H4 (cell line): Measurements from ENCODE around the gene TDRD9. TPM values are rescaled to one million over a fixed set of nuclear protein-coding genes. Genes with fewer than 3 reads are reported as not detected.
"Not testable (repeated sequence)": the region's sequence is repeated elsewhere in the genome, so short reads cannot be mapped to it uniquely, and the experiment has no call there.

Experiments used
- DNase-seq: peaks from one replicate; pipeline ENCODE4 v3.0.0-alpha.2; 2015; ENCODE audit warnings: low spot score
- total RNA-seq: library from RNA; depleted of rRNA; stranded (reverse); fragments of >200 nt; shearing (Covaris generic); gene quantifications from 2 replicates; pipeline ENCODE4 v1.2.3, GENCODE V29; 2014; rRNA removed

The TDRD9 gene, protein sequence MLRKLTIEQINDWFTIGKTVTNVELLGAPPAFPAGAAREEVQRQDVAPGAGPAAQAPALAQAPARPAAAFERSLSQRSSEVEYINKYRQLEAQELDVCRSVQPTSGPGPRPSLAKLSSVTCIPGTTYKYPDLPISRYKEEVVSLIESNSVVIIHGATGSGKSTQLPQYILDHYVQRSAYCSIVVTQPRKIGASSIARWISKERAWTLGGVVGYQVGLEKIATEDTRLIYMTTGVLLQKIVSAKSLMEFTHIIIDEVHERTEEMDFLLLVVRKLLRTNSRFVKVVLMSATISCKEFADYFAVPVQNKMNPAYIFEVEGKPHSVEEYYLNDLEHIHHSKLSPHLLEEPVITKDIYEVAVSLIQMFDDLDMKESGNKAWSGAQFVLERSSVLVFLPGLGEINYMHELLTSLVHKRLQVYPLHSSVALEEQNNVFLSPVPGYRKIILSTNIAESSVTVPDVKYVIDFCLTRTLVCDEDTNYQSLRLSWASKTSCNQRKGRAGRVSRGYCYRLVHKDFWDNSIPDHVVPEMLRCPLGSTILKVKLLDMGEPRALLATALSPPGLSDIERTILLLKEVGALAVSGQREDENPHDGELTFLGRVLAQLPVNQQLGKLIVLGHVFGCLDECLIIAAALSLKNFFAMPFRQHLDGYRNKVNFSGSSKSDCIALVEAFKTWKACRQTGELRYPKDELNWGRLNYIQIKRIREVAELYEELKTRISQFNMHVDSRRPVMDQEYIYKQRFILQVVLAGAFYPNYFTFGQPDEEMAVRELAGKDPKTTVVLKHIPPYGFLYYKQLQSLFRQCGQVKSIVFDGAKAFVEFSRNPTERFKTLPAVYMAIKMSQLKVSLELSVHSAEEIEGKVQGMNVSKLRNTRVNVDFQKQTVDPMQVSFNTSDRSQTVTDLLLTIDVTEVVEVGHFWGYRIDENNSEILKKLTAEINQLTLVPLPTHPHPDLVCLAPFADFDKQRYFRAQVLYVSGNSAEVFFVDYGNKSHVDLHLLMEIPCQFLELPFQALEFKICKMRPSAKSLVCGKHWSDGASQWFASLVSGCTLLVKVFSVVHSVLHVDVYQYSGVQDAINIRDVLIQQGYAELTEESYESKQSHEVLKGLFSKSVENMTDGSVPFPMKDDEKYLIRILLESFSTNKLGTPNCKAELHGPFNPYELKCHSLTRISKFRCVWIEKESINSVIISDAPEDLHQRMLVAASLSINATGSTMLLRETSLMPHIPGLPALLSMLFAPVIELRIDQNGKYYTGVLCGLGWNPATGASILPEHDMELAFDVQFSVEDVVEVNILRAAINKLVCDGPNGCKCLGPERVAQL (N-terminal part only)
- total RNA-seq: not detected in 2 replicates

DNA sequence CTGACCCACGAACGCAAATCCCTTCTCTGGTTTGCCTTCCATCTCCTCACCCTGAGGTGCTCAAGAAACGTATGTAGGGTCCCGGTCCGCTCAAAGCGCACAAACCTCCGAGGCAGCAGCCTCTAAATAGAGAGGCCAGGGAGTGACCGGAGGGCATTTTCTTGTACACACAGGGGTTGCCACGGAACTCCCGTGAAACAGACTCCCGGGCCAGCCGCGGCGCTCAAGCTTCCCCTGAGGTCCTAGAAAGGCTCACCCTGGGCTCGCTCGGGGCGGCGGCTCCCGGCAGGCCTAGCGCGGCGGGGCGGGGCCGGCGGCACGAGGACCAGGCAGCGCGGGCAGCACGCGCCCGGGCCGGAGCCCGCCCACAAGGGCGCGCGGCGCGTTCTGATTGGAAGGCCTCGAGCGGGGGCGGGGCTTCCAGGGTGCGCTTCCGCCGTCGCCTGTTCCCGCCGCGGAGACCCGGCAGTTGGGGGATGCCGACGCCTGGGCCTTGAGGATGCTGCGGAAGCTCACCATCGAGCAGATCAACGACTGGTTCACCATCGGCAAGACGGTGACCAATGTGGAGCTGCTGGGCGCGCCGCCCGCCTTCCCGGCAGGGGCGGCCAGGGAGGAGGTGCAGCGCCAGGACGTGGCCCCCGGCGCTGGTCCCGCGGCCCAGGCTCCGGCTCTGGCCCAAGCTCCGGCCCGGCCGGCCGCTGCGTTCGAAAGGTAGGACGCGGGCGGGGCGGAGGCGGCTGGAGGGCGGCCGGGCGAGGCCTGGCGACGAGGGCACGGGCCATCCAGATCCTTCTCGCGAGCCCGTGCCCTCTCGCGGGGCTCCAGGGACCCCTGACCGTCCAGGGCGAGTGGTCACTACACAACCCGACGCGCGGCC lies at the start of gene TDRD9:
Gene TDRD9, plus strand, starts transcription at position 446 of the 880 bp plus-strand sequence. Its CDS starts 54 bp downstream, at position 500.
- DNase-seq: no peak

DNA sequence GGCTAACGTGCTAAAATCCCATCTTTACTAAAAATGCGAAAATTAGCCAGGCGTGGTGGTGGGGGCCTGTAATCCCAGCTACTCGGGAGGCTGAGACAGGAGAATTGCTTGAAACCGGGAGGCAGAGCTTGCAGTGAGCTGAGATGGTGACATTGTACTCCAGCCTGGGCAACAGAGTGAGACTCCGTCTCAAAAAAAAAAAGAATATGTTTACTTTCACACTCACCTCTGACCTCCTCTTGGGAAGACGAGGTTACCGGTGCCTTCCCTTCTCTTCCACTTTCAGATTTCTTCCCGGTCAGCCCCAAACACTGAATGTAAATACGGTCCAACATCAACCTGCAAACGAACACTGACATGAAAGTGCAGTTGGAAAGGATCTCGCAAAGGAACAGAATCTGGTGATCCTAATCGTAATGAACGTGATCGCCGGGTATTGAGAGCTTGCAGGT lies 49.1 kb upstream of the TDRD9 start:
- no peak for DNase-seq

DNA sequence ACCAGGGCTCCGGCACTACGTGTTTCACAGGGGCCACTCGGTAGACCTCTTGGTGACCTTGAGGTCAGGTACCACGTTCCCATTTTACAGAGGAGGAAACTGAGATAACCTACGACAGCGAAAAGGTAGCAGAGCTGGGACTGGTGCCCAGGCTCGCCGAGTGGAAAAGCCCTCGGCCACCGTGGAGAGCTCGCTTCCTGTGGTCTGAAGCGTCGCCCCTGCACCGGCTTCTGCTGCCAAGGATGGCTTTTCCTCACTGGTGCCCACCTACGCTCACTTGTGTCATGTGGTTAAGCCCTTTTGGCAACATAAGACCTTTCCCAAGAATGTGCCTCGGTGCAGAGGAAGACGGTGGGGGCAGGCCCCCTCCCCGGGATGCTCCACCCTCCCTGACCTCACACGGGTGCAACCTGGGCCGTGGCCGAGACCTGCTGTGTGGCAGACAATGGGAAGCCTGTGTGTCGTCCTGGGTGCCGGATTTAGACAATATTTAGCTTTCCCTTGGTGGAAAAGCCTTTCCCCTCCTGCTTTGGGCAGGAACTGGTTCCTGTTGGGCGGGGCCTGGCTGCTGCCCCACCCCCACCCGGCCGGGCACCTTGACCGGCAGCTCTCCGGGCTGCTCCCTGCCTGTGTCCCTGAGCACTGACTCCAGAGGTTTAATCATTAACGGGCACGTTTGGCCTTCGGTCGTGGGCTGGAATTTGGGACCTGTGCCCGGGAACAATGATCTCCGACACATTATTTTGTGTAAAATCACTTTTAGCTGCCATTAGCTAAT lies 48.5 kb upstream of the TDRD9 start:
- peak; percentile 25 for DNase-seq

DNA sequence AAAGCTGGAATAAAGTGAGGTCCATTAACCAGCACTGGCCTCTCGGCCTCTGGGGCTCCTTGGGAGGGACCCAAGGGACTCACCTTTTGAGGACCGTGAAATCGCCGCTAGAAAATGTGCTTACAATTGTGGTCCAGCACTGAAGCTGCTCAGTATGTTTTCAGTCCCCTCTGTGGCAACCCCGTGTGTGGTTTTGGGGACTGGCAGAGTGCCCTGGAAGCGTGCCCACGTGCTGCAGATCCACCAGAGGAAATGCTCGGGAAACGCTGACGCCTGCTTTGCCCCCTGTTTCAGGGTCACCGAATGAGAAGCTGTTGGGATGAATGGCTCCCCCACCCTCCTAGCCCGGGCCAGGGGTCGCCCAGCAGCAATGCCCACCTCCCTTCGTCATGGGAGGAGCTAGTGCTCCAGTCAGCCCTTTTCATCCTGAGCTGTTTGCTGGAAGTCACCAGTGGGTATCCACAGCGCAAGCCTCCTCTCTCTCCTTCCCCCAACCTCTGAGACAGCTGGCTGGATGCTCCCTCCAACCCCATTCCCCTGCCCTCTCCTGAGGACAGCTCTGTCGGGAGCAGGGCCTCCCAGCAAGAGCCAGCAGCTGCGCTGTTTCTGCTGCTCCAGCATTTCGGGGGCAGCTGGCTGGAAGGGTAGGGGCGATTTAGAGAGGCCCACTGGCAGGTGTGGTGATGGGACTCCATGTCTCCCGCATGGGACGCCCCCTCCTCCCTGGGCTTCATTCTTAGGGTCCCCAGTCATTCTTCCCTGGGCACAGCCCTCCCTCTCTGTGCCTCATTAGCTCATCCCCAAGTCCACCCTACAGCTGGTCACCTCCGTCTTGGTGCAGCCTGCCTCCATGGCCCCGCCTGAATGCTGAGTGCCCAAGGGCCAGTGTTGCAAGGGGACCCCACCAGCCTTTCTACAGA lies 47.6 kb upstream of the TDRD9 start:
- DNase-seq: peak; percentile 85

DNA sequence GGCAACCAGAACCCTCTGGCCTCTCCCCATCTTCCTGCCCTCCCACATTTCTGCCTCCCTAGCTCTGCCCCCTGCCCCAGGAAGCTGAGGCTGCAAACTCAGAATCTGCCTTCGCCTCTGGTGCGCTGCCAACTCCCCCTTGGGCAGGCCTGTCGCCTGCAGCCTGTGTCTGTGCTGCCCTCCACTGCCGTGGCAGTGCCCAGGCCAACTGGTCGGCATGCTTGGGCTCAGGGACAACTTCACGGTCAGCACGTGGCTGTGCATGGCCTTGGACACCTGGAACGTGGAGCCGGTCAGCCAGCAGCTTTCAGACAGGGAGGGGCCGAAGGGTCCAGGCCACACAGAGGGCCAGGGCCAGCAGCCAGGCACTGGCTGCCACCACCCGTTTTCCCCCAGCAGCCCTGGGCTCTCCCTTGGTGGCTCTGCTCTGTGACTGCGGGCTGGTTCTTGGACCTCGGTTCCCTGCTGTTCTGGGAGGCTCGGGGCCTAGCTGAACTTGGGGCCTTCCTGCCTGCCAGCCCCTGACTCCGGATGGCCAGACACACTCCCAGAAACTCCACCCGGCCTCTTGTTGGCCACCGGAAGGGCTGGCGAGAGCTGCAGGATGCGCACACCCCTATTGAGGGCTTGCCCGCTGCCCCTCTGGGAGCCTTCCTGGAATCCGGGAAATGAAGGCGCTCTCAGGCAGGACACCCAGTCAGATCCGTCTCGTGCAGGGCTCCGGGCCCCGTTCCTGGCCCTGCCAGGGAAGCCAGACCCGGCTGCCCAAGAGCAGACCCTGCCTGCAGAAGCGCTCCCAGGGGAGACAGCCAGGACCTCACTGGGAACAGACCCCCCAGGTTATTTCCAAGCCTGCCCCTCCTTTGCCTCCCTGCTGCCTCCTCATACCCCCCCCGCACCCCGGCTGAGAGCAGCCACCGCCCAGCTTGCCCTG lies 46.7 kb upstream of the TDRD9 start:
- DNase-seq: no peak

DNA sequence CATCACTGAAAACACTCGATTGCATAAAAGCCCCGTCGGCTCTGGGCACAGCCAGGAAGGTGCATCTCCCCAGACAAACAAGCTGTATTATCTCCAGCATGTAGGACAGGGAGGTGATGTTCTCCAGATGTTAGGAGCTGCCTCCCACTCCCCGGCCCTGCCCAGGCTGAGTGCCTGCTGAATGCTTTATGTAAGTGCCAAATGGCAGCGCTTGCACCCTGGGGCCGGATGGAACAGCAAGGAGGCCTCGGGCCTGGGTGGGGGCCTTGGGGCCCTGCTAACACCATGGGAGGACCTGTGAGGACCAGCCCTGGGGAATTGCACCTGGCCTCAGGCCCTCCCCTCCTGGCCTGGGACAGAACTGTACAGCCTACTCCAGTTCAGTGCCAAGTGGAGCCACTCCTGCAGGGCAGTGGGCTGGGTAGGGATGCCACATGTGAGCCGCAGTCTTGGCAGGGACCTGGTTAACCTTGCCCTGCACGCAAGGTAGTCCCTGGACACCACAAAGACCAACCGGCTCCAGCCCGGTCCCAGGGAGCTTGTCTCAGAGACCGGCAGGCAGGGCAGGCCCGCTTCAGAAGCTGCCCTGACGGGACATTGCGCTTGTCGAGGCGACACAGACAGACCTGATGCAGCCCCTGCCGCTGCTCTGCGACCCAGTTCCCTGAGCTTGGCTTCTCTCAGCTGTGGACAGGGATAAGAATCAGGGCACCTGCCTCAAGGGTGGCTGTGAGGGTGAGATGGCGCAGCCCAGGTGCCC lies 45.6 kb upstream of the TDRD9 start:
- no peak for DNase-seq

DNA sequence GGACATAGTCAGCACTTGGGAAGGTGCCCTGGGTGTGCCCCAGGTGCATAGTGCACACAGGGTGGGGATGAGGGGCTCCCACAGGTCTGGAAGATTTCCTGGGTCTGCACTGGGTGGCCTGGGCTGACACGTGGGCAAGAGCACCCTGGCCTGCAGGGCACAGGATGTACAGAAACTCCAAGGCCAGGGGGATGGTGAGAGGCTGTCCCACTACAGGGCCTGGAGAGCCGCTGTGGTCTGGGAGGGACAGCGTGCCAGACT lies 45.1 kb upstream of the TDRD9 start:
- no peak for DNase-seq

DNA sequence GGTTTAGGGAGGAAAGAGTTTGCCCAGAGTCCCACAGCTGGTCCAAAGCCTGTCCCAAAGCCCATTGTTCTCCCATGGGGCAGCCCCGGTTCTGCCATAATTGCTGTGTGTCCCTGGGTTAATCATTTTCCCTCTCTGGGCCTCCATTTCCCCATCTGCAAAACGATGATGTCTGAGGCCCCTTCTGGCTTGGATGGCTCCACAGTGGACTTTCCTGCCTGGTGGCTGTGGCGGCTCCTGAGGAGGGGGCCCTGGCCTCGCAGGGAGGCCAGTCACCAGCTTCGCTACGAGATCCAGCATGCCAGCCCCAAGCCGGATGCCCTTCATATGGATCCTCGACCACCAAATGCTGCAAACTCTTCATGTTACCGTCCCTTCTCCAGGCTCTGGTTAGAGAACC lies 43.4 kb upstream of the TDRD9 start:
- no peak for DNase-seq

DNA sequence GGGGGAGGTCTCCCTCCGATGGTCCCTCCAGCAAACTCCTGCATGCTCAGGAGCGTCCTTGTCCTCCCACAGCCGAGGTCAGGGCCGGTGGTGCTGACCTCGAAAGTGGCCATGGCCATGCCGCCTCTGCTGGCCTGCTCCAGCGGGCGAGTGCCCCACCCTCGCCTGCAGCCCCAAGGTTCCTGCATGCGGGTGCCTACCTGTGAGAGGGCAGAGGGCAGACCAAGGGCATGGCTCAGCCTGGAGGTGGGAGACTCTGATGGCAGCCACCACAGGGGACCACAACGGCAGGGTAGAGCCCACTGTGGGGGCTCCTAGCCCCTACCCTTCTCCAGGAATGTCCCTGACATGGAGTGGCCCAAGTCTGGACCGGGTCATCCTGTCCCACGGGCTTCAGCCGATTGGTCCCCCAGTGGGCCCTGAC lies 42.7 kb upstream of the TDRD9 start:
- no peak for DNase-seq

DNA sequence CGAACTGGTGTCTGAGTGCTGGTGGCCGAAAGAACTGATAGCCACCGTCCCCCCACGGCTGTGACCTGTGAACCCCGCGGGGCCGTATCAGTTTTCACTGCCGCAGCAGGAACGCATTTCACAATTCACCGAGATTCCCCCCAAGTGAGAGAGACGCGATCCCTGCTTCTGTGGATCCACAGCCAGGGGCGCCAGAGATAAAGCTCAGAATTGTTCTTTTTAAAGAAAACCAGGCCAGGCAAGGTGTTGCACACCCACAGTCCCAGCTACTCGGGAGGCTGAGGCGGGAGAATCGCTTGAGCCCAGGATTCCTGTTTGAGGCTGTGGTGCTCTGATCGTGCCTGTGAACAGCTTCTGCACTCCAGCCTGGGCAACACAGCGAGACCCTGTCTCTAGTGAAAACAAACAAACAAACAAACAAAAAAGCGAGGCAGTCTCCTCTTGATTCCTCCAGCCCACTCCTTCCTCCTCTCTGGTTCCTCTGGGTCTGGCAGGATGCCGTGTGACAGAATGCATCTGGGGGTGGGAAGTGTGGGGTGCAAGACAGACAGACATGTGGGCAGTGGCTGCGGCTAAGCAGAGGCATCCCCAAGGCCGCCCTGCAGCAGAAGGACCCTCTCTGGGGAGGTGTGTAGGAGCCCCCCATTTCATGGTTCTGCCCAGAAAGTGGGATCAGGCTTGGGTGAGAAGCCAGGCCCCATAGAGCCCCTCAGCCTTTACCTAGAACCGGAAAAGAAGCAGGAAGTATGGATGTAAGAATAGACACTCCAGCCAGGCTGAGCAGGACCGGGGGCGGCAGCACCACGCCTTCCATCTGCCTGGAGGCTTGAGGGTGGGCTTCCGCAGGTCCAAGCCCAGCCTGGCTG lies 41.7 kb upstream of the TDRD9 start:
- no peak for DNase-seq

DNA sequence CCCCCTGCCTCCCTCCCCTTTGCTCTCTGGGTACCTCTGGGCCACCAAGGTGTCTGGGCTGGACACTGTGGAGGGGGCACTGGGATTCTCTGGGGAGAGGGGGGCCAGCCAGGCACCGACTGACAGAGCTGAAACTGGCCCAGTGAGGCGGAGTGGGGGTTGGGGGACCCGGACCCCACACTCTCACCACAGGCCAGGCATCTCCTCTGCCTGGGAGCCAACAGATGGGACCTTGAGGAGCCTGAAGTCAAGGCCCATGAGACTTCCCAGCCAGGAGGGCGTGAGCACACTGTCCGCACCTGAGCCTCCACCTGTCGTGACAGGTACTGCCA lies 41.1 kb upstream of the TDRD9 start:
- no peak for DNase-seq

DNA sequence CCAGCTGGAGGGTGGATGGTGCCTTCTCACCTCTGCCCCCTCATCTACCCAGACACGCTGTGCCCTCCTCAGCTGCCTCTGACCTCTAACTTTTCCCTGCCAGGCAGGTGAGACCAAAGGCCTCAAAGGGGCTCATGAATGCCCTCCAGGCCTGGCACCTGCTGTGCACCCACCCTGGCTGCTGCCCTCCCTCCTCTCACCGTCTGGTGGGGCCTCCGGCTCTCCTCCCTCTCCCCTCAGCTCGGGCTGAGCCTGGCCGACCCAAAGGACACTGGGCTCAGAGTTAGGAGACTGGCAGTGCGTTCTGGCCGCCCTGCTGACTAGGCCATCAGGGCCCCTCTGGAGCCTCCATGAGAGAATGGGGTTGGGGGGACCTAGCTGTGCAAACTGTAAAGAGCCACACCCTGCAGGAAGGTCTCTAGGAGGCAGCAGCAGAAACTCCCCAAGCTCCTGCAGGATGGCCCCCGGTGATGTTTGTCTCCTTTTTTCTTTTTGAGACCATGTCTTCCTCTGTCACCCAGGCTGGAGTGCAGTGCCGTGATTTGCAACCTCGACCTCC lies 40.6 kb upstream of the TDRD9 start:
- DNase-seq: no peak

DNA sequence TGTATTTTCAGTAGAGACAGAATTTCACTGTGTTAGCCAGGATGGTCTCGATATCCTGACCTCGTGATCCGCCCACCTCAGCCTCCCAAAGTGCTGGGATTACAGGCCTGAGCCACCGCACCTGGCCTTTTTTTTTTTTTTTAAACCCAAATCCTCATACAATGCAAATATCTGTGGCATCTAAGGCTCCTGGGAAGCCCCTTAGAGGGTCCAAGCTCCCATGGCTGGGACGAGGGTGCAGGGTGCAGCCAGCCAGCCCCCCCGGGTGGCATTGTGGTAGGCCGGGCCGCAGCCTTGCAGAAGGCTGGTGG lies 39.3 kb upstream of the TDRD9 start:
- DNase-seq: not testable (repeated sequence)

DNA sequence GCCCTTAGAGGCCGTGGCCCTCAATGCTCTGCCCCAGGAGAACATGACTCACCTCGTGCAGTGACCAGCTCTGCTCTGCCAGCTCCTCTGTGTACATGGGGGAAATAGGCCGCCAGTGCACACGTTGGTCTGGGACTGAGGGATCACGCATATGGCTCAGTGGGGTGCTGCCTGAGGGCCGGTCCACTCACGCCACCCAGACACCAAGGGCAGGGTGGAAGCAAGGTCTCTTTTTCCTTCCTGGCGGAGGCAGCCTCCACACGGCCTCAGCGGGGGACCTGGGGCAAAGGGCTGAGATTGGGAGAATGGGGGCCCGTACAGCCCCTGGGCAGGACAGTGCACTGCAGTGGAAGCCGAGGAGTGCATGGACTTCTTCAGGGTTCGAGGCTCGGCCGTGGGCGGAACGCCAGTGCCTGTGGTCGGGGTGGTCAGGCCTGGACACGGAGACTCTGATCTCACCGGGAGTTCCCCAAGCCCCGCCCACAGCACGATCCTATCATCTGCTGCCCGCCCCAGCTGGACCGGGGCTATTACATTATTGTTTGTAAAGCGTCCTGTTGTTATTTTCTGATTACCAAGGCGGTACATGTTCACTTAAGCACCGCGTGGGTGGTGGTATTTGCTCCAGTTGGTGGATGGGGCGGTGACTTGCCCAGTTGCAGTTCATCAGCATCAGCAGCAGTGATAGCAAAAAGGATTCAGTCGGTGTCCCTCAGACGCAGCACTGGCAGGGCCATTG lies 38.8 kb upstream of the TDRD9 start:
- peak; percentile 39 for DNase-seq

DNA sequence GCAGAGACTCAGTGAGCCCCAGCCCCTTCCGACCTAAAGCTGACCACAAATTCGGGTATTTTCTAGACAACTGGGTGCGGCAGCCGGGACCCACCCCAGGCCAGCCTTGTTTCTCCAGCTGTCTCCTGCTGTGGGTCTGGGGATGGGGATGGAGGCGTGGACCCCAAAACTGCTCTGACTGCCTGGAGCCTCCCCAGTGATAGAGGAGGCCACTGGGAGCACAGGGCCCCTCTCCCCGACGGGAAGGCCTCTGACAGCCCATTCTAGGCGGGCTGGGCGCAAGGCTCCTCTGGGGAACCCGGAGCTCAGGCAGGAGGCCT lies 38.2 kb upstream of the TDRD9 start:
- DNase-seq: no peak
